HepG2 (cell line): ENCODE results near the gene ZNF90. TPM values are rescaled to one million over a fixed set of nuclear protein-coding genes. Genes with fewer than 3 reads are reported as not detected.
A peak's percentile ranks its signal among the peaks of the same experiment; 100 is the strongest.

Experiments
- CEBPG ChIP-seq: IDR thresholded peaks from 2 replicates; pipeline ENCODE4 v1.6.1; 2016
- FOXJ3 ChIP-seq: sonication (generic); formaldehyde crosslinking; IDR thresholded peaks from 2 replicates; pipeline ENCODE4 v1.4.0; 2020; ENCODE audit warnings: missing genetic modification reagents, mild to moderate bottlenecking, borderline replicate concordance
- MIER2 ChIP-seq: IDR thresholded peaks from 2 replicates; pipeline ENCODE4 v1.6.1; 2016; ENCODE audit warnings: missing biosample characterization, missing genetic modification reagents
- NFYB ChIP-seq: sonication (generic); formaldehyde crosslinking; IDR thresholded peaks from 2 replicates; pipeline ENCODE4 v1.4.0; 2020; ENCODE audit warnings: missing genetic modification reagents
- SOX6 ChIP-seq, 2 experiments: fragments of 450-650 bp in 1 of 2; sonication (generic) in 1 of 2; formaldehyde crosslinking in 1 of 2; IDR thresholded peaks; 2 replicates each; pipeline versions ENCODE4 v1.4.0 to v1.6.1; 2017 to 2020; ENCODE audit warnings: antibody characterized with exemption in 1 of 2, mild to moderate bottlenecking in 1 of 2, missing genetic modification reagents in 1 of 2
- ZNF282 ChIP-seq: fragments of 450-650 bp; IDR thresholded peaks from 2 replicates; pipeline ENCODE4 v1.6.1; 2018; ENCODE audit not compliant: partially characterized antibody
- ZNF496 ChIP-seq: sonication (generic); formaldehyde crosslinking; IDR thresholded peaks from 2 replicates; pipeline ENCODE4 v1.8.1; 2023; ENCODE audit warnings: mild to moderate bottlenecking, moderate library complexity, missing genetic modification reagents; ENCODE audit not compliant: insufficient replicate concordance
- ZNF589 ChIP-seq: sonication (generic); formaldehyde crosslinking; conservative IDR thresholded peaks from 2 replicates; pipeline ENCODE4 v1.8.0; 2022; ENCODE audit warnings: mild to moderate bottlenecking, moderate library complexity, missing genetic modification reagents
- ZSCAN21 ChIP-seq: sonication (generic); formaldehyde crosslinking; IDR thresholded peaks from 2 replicates; pipeline ENCODE4 v1.8.0; 2022; ENCODE audit warnings: mild to moderate bottlenecking, missing genetic modification reagents, moderate library complexity, borderline replicate concordance
- polyA plus RNA-seq, 8 experiments: library from polyadenylated mRNA; depleted of rRNA in 3 of 8; stranded (reverse) in 7 of 8; unstranded in 1 of 8; fragments of >200 nt; fragmentation: Illumina TruSeq in 4 of 8; extraction: Trizol in 4 of 8; gene quantifications; 2 replicates each; pipeline versions ENCODE4 v1.2.1 to v1.2.3, GENCODE V29; 2011 to 2016; ENCODE audit warnings: low read depth in 4 of 8, missing spikeins in 1 of 8, mixed read lengths in 1 of 8; ENCODE audit not compliant: insufficient read depth in 1 of 8
- total RNA-seq, 5 experiments: library from RNA; depleted of rRNA; stranded (reverse); fragments of >200 nt; fragmentation: Illumina TruSeq; extraction: Trizol; gene quantifications; 2 replicates each; pipeline ENCODE4 v1.2.3, GENCODE V29; 2016; ENCODE audit warnings: low read depth in 1 of 5
- TF ChIP-seq, protein P1 (sequence below): sonication (generic); formaldehyde crosslinking; IDR thresholded peaks from 2 replicates; pipeline ENCODE4 v1.5.0; 2020; ENCODE audit warnings: missing genetic modification reagents, mild to moderate bottlenecking, borderline replicate concordance
- TF ChIP-seq, protein P2 (sequence below): IDR thresholded peaks from 2 replicates; pipeline ENCODE4 v1.6.1; 2018; ENCODE audit warnings: missing genetic modification reagents
- TF ChIP-seq, protein P3 (sequence below): sonication (generic); formaldehyde crosslinking; IDR thresholded peaks from 2 replicates; pipeline ENCODE4 v1.4.0; 2020; ENCODE audit warnings: missing genetic modification reagents, borderline replicate concordance
- TF ChIP-seq, protein P4 (sequence below): IDR thresholded peaks from 2 replicates; pipeline ENCODE4 v1.6.1; 2016; ENCODE audit warnings: missing genetic modification reagents, missing compliant biosample characterization
- TF ChIP-seq, protein P5 (sequence below): sonication (generic); formaldehyde crosslinking; IDR thresholded peaks from 2 replicates; pipeline ENCODE4 v1.4.0; 2020; ENCODE audit warnings: mild to moderate bottlenecking, missing genetic modification reagents
- TF ChIP-seq, protein P6 (sequence below): IDR thresholded peaks from 2 replicates; pipeline ENCODE4 v1.6.1; 2016; ENCODE audit warnings: mild to moderate bottlenecking, missing biosample characterization, missing genetic modification reagents

ZNF90 gene
- total and polyA plus RNA-seq, 2 of the 13 experiments (the other 11 are each of a cell fraction or from before 2014, with no cell fraction given) = 2.1 to 3.8 TPM

DNA sequence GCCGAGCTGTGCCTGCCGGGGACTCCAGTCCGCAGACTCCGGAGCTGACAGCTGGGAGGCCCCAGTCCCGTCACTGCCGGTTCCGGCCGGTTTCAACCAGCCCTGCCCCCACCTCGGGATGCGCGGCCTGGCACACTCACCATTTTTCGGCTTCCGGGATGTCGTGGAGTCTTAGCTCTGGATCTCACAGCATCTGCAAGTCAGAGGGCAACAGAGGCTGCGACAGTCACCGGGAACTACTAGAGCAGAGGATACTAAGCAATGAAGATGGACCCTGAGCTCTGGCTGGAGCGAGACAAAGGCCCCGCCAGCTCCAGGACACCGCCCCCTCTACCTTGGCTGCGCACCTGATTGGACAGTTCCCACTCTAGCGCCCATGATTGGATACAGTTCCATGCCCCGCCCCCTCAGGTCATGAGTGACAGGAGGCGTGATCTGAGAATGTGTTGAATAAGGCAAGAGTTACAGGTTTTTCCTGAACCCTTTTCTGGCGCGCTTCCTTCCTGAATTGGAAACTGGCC lies 38.5 kb upstream of the ZNF90 start, which contains the start of gene ZNF682 (continued):
- TF ChIP-seq, protein P1, sequence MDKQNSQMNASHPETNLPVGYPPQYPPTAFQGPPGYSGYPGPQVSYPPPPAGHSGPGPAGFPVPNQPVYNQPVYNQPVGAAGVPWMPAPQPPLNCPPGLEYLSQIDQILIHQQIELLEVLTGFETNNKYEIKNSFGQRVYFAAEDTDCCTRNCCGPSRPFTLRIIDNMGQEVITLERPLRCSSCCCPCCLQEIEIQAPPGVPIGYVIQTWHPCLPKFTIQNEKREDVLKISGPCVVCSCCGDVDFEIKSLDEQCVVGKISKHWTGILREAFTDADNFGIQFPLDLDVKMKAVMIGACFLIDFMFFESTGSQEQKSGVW (CRISPR knock-in tag) = no peak
- TF ChIP-seq, protein P2, sequence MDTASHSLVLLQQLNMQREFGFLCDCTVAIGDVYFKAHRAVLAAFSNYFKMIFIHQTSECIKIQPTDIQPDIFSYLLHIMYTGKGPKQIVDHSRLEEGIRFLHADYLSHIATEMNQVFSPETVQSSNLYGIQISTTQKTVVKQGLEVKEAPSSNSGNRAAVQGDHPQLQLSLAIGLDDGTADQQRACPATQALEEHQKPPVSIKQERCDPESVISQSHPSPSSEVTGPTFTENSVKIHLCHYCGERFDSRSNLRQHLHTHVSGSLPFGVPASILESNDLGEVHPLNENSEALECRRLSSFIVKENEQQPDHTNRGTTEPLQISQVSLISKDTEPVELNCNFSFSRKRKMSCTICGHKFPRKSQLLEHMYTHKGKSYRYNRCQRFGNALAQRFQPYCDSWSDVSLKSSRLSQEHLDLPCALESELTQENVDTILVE (CRISPR knock-in tag) = 0 out of 2 replicates have a peak, but pooled peaks have one; percentile 17
- TF ChIP-seq MIER2 (no peak), NFYB (CRISPR knock-in tag) (peak; percentile 88), ZNF282 (no peak), CEBPG (CRISPR knock-in tag) (no peak), ZNF589 (CRISPR knock-in tag) (no peak), SOX6 (IDR thresholded peaks at IDR 0.05) (no peak), SOX6 (CRISPR knock-in tag; IDR thresholded peaks at IDR 0.05) (0 out of 2 replicates have a peak, but pooled peaks have one; percentile 22), FOXJ3 (CRISPR knock-in tag) (0 out of 2 replicates have a peak, but pooled peaks have one; percentile 39), ZNF496 (CRISPR knock-in tag) (no peak), ZSCAN21 (CRISPR knock-in tag) (no peak)
- TF ChIP-seq, protein P3, sequence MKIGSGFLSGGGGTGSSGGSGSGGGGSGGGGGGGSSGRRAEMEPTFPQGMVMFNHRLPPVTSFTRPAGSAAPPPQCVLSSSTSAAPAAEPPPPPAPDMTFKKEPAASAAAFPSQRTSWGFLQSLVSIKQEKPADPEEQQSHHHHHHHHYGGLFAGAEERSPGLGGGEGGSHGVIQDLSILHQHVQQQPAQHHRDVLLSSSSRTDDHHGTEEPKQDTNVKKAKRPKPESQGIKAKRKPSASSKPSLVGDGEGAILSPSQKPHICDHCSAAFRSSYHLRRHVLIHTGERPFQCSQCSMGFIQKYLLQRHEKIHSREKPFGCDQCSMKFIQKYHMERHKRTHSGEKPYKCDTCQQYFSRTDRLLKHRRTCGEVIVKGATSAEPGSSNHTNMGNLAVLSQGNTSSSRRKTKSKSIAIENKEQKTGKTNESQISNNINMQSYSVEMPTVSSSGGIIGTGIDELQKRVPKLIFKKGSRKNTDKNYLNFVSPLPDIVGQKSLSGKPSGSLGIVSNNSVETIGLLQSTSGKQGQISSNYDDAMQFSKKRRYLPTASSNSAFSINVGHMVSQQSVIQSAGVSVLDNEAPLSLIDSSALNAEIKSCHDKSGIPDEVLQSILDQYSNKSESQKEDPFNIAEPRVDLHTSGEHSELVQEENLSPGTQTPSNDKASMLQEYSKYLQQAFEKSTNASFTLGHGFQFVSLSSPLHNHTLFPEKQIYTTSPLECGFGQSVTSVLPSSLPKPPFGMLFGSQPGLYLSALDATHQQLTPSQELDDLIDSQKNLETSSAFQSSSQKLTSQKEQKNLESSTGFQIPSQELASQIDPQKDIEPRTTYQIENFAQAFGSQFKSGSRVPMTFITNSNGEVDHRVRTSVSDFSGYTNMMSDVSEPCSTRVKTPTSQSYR (CRISPR knock-in tag) = peak; percentile 85
- TF ChIP-seq, protein P4, sequence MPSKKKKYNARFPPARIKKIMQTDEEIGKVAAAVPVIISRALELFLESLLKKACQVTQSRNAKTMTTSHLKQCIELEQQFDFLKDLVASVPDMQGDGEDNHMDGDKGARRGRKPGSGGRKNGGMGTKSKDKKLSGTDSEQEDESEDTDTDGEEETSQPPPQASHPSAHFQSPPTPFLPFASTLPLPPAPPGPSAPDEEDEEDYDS (CRISPR knock-in tag) = peak; percentile 43; the same call in 1 of the 2 replicates
- TF ChIP-seq, protein P5, sequence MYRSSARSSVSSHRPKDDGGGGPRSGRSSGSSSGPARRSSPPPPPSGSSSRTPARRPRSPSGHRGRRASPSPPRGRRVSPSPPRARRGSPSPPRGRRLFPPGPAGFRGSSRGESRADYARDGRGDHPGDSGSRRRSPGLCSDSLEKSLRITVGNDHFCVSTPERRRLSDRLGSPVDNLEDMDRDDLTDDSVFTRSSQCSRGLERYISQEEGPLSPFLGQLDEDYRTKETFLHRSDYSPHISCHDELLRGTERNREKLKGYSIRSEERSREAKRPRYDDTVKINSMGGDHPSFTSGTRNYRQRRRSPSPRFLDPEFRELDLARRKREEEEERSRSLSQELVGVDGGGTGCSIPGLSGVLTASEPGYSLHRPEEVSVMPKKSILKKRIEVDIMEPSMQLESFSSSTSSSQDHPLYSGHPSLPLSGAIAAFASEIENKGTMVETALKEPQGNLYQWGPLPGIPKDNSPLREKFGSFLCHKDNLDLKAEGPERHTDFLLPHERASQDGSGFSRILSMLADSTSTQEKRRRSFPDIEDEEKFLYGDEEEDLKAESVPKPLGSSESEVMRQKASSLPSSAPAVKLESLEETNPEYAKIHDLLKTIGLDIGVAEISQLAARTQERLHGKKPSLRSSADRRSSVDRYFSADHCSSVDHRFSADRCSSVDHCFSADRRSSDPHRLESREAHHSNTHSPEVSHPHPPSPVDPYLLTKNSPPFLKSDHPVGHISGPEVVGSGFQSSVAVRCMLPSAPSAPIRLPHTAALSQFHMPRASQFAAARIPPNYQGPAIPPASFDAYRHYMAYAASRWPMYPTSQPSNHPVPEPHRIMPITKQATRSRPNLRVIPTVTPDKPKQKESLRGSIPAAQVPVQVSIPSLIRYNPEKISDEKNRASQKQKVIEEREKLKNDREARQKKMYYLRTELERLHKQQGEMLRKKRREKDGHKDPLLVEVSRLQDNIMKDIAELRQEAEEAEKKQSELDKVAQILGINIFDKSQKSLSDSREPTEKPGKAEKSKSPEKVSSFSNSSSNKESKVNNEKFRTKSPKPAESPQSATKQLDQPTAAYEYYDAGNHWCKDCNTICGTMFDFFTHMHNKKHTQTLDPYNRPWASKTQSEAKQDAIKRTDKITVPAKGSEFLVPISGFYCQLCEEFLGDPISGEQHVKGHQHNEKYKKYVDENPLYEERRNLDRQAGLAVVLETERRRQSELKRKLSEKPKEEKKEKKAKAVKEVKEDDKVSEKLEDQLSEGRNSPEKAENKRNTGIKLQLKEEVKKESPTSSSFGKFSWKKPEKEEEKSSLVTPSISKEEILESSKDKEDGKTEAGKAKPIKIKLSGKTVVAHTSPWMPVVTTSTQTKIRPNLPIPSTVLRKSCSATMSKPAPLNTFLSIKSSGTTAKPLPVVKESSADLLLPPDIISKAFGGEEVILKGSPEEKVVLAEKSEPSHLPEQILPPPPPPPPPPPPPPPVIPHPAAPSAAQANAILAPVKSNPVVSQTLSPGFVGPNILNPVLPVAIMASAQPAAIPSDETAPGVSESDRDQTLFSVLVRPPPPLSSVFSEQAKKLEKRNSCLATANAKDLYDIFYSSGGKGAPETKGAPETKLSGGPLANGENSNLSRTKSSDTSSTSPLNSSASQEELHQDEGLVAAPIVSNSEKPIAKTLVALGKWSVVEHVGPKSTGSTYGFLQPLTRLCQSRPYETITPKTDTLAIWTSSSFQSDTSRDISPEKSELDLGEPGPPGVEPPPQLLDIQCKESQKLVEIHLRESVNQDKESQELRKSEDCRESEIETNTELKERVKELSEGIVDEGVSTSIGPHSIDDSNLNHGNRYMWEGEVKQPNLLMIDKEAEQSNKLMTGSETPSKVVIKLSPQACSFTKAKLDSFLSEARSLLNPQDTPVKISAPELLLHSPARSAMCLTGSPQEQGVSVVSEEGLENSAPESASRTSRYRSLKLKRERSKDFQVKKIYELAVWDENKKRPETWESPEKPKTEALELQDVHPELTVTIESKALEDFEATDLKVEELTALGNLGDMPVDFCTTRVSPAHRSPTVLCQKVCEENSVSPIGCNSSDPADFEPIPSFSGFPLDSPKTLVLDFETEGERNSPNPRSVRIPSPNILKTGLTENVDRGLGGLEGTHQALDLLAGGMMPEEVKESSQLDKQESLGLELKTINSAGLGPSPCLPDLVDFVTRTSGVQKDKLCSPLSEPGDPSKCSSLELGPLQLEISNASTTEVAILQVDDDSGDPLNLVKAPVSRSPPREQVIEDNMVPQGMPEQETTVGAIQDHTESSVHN (CRISPR knock-in tag) = no peak
- TF ChIP-seq, protein P6, sequence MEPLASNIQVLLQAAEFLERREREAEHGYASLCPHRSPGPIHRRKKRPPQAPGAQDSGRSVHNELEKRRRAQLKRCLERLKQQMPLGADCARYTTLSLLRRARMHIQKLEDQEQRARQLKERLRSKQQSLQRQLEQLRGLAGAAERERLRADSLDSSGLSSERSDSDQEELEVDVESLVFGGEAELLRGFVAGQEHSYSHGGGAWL (CRISPR knock-in tag) = peak; percentile 37; the same call in 1 of the 2 replicates
